Measurements from ENCODE around the gene ABCC4.
A peak's percentile ranks its signal among the peaks of the same experiment; 100 is the strongest.

ABCC4 gene

DNA sequence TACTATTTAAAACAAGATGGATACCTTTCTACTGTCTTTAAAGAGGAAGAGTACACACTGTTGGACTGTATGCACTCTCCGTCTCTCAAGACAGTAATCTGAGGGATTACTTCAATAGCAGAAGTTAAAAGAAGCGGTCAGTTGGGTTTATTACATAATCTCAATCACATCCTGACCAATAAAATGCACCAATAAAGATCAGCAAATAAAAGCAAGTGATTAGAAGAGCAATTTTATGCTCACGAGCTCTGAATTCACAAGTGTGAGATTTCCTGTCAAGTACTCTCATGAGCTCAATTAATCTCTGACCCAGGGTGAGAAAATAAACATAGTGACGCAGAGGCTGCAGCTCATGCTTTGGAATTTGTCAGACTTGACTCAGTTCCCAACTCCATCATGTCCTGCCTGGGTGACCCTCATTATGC is 12.2 kb downstream of the ABCC4 start:
- Histone ChIP-seq H3K4me1 (ENCODE audit: control insufficient read depth, insufficient read depth, low read length) (peaks cover 4% of the 10 kb centered on the region; the same call in 1 of the 2 replicates), H3K36me3 (ENCODE audit: control insufficient read depth in 2 of 2, insufficient read depth in 1 of 2, low read length in 2 of 2) (no peaks in the 10 kb centered on the region), H3K9me3 (ENCODE audit: control insufficient read depth, insufficient read depth, low read depth, low read length) (no peaks in the 10 kb centered on the region), H3K27ac (ENCODE audit: extremely low read depth, low read depth, low read length) (no peak overlapping the region), H3K4me3 (ENCODE audit: low read depth, low read length) (no peak overlapping the region)
- ChIA-PET POLR2A (no interaction called here), CTCF (interaction anchor here (0.6 to 1.9 kb wide), 3 partner anchors 9 to 380 kb away, joined by 3 to 8 read pairs (median 6); no protein-coding TSS in a partner anchor)
- TF ChIP-seq ZNF423 (tag by site-specific recombination; IDR thresholded peaks at IDR 0.05) (0 out of 2 replicates have a peak, but pooled peaks have one; percentile 22), REPIN1 (tag by site-specific recombination; IDR thresholded peaks at IDR 0.05; ENCODE audit: low read depth) (no peak), ZSCAN4 (tag by site-specific recombination; IDR thresholded peaks at IDR 0.05) (no peak), PRDM6 (tag by site-specific recombination; IDR thresholded peaks at IDR 0.05) (peak; percentile 98), ZNF624 (tag by site-specific recombination; IDR thresholded peaks at IDR 0.05) (no peak), ZNF600 (tag by site-specific recombination; IDR thresholded peaks at IDR 0.05) (peak; percentile 81), ZNF341 (tag by site-specific recombination; IDR thresholded peaks at IDR 0.05; ENCODE audit: low read depth) (no peak), ZNF571 (tag by site-specific recombination; IDR thresholded peaks at IDR 0.05) (no peak), GFI1B (tag by site-specific recombination; IDR thresholded peaks at IDR 0.05) (peak; percentile 99), ZNF24 (tag by site-specific recombination; IDR thresholded peaks at IDR 0.05) (peak; percentile 61), ZNF664 (tag by site-specific recombination; IDR thresholded peaks at IDR 0.05) (no peak), ZNF837 (tag by site-specific recombination; IDR thresholded peaks at IDR 0.05) (no peak), ZNF10 (tag by site-specific recombination; IDR thresholded peaks at IDR 0.05) (no peak), ZNF558 (tag by site-specific recombination; IDR thresholded peaks at IDR 0.05) (no peak), ZNF302 (tag by site-specific recombination; IDR thresholded peaks at IDR 0.05; ENCODE audit: low read depth) (no peak), ZNF335 (tag by site-specific recombination; conservative IDR thresholded peaks at IDR 0.05) (no peak), TRIM28 (IDR thresholded peaks at IDR 0.05; ENCODE audit: borderline replicate concordance, low read length) (no peak), ZNF701 (tag by site-specific recombination; IDR thresholded peaks at IDR 0.05) (no peak), ZNF704 (tag by site-specific recombination; IDR thresholded peaks at IDR 0.05) (no peak), GLI2 (tag by site-specific recombination; IDR thresholded peaks at IDR 0.05; ENCODE audit: borderline replicate concordance, low read depth) (peak; percentile 94), ZNF404 (tag by site-specific recombination; IDR thresholded peaks at IDR 0.05) (no peak), ZNF473 (tag by site-specific recombination; IDR thresholded peaks at IDR 0.05) (no peak), ZSCAN30 (tag by site-specific recombination; IDR thresholded peaks at IDR 0.05) (peak; percentile 58; the same call in 1 of the 2 replicates), ZNF2 (tag by site-specific recombination; IDR thresholded peaks at IDR 0.05) (no peak), SP7 (tag by site-specific recombination; IDR thresholded peaks at IDR 0.05) (0 out of 2 replicates have a peak, but pooled peaks have one; percentile 24), SCRT2 (tag by site-specific recombination; IDR thresholded peaks at IDR 0.05) (no peak), ZNF169 (tag by site-specific recombination; IDR thresholded peaks at IDR 0.05) (no peak), ZNF488 (tag by site-specific recombination; IDR thresholded peaks at IDR 0.05) (no peak), ZNF26 (tag by site-specific recombination; IDR thresholded peaks at IDR 0.05) (no peak), KLF8 (tag by site-specific recombination; IDR thresholded peaks at IDR 0.05) (peak; percentile 60), TCF7L2 (IDR thresholded peaks at IDR 0.05; ENCODE audit: borderline replicate concordance, low read depth, low read length) (peak; percentile 66; the same call in 1 of the 2 replicates), ZFP37 (tag by site-specific recombination; IDR thresholded peaks at IDR 0.05) (no peak), GLIS1 (tag by site-specific recombination; IDR thresholded peaks at IDR 0.05) (peak; percentile 86)
- TF ChIP-seq, protein P1, sequence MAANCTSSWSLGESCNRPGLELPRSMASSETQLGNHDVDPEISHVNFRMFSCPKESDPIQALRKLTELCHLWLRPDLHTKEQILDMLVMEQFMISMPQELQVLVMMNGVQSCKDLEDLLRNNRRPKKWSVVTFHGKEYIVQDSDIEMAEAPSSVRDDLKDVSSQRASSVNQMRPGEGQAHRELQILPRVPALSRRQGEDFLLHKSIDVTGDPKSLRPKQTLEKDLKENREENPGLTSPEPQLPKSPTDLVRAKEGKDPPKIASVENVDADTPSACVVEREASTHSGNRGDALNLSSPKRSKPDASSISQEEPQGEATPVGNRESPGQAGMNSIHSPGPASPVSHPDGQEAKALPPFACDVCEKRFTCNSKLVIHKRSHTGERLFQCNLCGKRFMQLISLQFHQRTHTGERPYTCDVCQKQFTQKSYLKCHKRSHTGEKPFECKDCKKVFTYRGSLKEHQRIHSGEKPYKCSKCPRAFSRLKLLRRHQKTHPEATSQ (tag by site-specific recombination; IDR thresholded peaks at IDR 0.05), result no peak
